Omental fat pad (tissue), 4 donors: ENCODE measurements around the gene ITGAD. TPM values are rescaled to one million over a fixed set of nuclear protein-coding genes. Genes with fewer than 3 reads are reported as not detected.

Experiments
- ATAC-seq: fragments of 150-250 bp; one replicate; pipeline ENCODE4 v1.9.1; 2016; ENCODE audit warnings: mild to moderate bottlenecking, moderate library complexity; ENCODE audit not compliant: low FRiP score
- DNase-seq: peaks from one replicate; pipeline ENCODE4 v3.0.0-alpha.2; 2019; ENCODE audit warnings: low spot score
- CTCF ChIP-seq, 3 donors: fragments of 450-650 bp; IDR thresholded peaks; one replicate each; pipeline ENCODE4 v1.5.1; 2016 to 2017; ENCODE audit warnings: antibody characterized with exemption in 3 of 3, mild to moderate bottlenecking in 3 of 3, moderate library complexity in 2 of 3
- total RNA-seq, 4 donors: library from RNA; depleted of rRNA; stranded (reverse); fragments of >200 nt; gene quantifications; one replicate each; pipeline ENCODE4 v1.1.0, GENCODE V29; 2016

ITGAD gene
- total RNA-seq, 4 donors from 2014 or later, result 0.28 to 0.47 (median 0.36) TPM; not detected in 1

DNA sequence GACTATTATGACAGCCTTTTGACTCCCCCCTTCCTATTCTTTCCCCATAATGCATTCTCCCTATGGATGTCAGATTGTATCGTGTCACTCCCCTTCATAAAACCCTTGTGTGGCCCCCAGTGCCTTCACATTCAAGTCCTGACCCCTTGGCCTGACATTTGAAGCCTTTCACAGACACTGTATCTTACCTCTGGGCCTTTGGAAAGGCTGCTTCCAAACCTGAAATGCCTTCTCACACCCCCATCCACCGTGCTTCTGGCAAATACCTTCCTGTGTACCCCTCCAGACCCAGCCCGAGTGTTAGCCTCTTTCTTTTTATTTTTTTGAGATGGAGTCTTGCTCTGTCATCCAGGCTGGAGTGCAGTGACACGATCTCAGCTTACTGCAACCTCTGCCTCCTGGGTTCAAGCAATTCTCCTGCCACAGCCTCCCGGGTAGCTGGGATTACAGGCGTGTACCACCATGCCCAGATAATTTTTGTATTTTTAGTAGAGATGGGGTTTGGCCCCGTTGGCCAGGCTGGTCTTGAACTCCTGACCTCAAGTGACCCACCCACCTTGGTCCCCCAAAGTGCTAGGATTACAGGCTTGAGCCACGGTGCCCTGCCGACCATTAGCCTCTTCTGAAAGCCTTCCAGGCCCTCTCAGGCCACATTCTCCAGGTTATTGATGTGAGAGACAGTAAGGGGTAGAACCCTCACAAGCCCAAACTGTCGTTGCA lies 68.2 kb downstream of the ITGAD start:
- ATAC-seq (no peak), DNase-seq (no peak)
- TF ChIP-seq CTCF (IDR thresholded peaks at IDR 0.05), result no peak

- no peak for TF ChIP-seq CTCF (IDR thresholded peaks at IDR 0.05)
- no peak for ATAC-seq
Measured at GRCh38 chr16:31461921-31462804, 69.0 kb downstream of the ITGAD start.

DNA sequence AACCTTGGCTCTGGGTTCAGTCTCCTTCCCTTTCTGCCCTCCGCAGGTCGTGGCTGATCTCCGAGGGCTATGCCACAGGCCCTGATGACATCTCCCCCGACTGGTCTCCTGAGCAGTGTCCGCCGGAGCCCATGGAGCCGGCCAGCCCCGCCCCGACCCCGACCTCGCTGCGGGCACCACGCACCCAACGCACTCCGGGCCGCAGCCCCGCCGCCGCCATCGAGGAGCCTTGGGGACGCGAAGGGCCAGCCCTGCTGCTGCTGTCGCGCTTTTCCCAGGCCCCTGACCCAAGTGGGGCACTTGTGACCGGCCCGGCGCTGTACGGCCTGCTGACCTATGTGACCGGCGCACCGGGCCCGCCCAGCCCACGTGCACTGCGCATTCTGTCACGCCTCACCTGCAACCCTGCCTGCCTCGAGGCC lies 71.2 kb downstream of the ITGAD start:
- DNase-seq, result no peak
- no peak for ATAC-seq
- no peak for TF ChIP-seq CTCF (IDR thresholded peaks at IDR 0.05)

More at GRCh38 chr16:31461921-31462804, 69.0 kb downstream of the ITGAD start:
- no peak for DNase-seq

GRCh38 chr16:31464781-31465260 lies 71.7 kb downstream of the ITGAD start:
- DNase-seq (no peak), ATAC-seq (no peak)
- no peak for TF ChIP-seq CTCF (IDR thresholded peaks at IDR 0.05)

- no peak for DNase-seq
- no peak for TF ChIP-seq CTCF (IDR thresholded peaks at IDR 0.05)
Measured at GRCh38 chr16:31465788-31466370, 72.7 kb downstream of the ITGAD start.

DNA sequence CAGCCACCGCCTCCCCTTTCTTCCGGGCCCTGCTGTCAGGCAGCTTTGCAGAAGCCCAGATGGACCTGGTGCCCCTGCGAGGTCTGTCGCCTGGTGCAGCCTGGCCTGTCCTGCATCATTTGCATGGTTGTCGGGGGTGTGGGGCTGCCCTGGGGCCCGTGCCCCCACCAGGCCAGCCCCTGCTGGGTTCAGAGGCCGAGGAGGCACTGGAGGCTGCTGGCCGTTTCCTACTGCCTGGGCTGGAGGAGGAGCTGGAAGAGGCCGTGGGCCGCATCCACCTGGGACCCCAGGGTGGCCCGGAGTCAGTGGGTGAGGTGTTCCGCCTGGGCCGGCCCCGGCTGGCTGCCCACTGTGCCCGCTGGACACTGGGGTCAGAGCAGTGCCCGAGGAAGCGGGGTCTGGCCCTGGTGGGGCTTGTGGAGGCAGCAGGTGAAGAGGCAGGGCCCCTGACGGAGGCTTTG lies 73.3 kb downstream of the ITGAD start:
- ATAC-seq (no peak), DNase-seq (no peak)
- TF ChIP-seq CTCF (IDR thresholded peaks at IDR 0.05), result no peak

More at GRCh38 chr16:31465788-31466370, 72.7 kb downstream of the ITGAD start:
- no peak for ATAC-seq
